HG03159 (cell line): ENCODE data around the gene NUP54.

Experiments
- ATAC-seq: cut with Tn5 transposase; IDR thresholded peaks from one replicate; pipeline ENCODE4 v1.9.1; 2021; ENCODE audit warnings: mild to moderate bottlenecking, moderate library complexity; ENCODE audit not compliant: unreplicated experiment

Gene NUP54, protein sequence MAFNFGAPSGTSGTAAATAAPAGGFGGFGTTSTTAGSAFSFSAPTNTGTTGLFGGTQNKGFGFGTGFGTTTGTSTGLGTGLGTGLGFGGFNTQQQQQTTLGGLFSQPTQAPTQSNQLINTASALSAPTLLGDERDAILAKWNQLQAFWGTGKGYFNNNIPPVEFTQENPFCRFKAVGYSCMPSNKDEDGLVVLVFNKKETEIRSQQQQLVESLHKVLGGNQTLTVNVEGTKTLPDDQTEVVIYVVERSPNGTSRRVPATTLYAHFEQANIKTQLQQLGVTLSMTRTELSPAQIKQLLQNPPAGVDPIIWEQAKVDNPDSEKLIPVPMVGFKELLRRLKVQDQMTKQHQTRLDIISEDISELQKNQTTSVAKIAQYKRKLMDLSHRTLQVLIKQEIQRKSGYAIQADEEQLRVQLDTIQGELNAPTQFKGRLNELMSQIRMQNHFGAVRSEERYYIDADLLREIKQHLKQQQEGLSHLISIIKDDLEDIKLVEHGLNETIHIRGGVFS

GRCh38 chr4:76148142-76148865 is at the start of gene NUP54:
Gene NUP54, minus strand, starts transcription at chr4:76148397. Its CDS starts 23 bp downstream, at chr4:76148374.
- peak; percentile 99 for ATAC-seq

DNA sequence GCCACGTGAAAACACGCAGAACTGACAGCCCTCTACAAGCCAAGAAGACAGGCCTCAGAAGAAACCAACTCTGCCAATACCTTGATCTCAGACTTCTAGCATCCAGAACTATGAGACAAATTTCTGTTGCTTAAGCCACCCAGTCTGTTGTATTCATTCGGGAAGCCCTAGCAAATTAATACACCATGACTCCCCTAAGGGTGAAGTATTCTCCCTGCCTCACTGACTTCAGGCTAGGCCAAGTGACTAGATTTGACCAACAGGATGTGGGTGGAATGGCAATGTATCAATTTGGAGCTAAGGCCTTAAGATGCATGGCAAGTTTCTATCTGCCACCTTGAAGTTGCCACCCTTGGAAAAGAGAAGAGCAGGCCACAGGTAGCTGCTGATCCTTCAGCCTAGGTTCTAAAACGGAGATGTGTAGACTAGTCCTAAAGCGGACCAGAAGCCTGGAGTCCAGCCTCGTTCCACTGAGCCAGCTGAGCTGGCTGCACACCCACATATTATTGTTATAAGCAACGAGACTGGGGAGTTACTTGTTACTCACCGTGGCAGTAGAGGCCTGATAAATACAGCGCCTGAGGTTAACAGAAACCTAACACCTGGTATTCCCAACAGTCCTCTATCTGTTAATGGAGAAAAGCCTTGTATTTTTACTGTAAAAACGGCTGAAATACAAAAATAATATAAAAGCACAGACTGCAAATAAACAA is 49.0 kb upstream of the NUP54 start:
- no peak for ATAC-seq

- ATAC-seq: no peak
Observed at GRCh38 chr4:76196376-76196775, 48.2 kb upstream of the NUP54 start.

- no peak for ATAC-seq
Observed at GRCh38 chr4:76195326-76195725, 47.1 kb upstream of the NUP54 start.

- ATAC-seq: no peak
Observed at GRCh38 chr4:76194325-76194724, 46.1 kb upstream of the NUP54 start.

DNA sequence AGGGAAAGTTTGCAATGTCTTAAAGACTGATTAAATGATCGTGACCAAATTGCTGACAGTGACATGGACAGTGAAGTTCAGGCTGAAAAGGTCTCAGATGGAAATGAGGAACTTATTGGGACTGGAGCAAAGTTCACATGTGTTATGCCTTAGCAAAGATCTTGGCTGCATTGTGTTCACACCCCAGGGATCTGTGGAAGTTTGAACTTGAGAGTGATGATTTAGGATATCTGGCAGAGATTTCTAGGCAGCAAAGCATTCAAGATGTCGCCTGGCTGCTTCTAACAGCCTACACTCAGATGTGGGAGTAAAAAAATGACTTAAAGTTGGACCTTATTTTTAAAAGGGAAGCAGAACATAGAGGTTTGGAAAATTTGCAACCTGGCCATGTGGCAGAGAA is 44.0 kb upstream of the NUP54 start:
- ATAC-seq: no peak

DNA sequence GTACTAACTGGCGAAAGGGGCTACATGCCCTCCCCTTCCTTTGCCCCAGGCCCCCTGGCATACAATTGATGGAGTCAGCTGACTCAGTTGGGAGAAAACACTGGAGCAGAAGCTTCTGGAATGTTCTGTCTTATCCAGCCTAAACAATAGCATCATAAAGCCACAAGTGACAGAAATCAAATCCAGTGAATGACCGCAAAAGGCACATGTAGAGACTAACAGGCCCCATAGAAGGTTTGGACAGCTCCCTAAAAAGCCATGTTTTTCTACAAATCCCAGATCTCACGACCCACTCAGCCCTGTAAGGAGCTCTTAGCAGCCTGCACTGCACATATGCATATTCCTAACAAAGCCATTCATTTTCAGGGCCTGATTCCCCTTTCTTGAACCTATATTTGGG is 40.4 kb upstream of the NUP54 start:
- no peak for ATAC-seq

DNA sequence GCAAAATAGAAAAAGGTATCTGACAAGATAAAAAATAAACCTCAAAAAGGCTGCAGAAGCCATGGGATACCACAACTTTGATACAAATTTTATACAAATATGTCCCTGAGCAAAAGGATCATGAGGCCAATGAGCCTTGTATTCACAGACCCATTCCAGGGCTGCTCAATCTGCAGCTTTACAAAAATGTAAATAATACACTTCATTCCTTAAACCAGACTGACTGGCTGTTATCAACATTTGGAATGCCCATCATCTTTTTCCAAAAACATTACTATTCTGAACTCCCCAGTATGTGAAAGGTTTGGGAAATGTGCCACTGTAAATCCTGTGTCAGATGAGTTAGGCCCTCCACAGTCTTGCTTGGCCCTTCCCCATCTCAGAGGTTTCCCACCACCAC is 40.0 kb upstream of the NUP54 start:
- ATAC-seq: no peak

- no peak for ATAC-seq
Observed at GRCh38 chr4:76187152-76187551, 39.0 kb upstream of the NUP54 start.

- ATAC-seq: no peak
Observed at GRCh38 chr4:76182463-76182862, 34.3 kb upstream of the NUP54 start.

DNA sequence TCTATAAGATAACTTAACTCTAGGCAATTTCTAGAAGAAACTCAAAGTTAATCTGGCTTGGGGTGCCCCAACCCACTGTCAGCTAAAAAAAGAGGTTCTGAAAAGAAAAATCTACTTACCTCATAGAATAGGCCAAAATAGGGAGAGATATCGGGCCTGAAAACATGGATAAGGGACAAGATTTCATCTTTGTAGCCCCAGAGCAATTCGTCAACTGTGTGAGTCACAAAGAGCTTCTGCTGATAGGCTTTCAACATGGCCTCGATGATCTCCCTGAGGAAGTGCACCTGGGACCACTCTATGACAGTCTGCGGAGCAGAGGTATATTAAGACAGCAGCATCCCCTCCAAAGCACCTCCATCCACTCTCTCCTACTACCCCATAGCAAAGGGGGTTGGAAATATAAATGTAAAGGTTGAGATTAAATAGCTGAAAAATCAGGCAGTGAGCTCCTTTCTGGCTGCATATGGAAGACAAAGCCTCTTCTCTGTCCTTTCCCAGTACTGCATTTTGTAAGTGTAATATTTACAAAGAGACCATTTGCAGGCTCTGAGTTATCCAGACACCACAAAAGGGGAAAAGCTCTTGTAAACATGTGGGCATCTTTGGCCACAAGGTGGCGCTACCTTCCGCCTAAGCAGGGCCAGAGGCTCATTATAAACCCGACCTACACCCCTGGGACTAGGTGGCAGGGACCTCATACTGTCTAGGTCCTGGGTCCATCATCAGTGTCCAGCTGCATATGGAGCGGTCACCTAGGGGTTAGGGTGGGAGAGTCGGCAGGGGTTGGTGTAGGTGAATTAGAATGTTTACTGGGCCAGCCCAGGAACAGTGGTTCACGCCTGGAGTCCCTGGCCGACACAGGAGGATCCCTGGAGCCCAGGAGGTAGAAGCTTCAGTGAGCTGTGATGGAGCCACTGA is 31.5 kb upstream of the NUP54 start:
- ATAC-seq: peak; percentile 87

DNA sequence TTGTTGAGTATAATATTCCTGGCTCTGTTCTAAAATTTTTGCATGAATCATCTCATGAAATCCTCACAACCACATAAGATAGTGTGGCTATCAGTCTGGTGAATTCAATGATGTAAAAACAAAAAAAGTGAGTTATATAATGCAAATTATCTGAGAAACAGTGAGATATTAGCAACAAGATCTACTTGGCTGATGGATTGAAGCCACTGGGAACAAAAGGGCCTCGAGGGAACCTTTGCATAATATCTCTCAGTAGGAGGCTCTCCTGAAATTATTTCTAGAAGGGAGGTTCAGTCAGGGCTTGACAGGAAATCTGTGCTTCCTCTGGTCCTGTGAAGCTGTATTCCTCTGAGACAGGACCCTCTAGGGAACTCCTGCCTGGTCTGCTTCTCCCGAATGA is 30.1 kb upstream of the NUP54 start:
- ATAC-seq: no peak

DNA sequence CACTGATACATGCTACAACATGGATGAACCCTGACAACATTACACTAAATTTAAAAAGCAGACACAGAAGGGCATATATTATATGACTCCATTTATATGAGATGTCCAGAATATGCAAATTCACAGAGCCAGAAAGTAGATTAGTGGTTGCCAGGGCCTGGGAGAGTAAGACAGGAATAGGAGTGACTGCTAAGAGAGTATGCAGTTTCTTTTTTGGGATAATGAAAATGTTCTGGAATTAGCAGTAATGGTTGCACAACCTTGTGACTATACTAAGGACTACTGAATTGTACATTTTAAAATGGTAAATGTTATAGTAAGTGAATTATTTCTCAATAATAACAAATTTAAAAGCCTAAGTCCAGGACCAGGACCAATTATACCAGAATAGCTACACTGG is 29.5 kb upstream of the NUP54 start:
- ATAC-seq: no peak

GRCh38 chr4:76175336-76175735 is 27.1 kb upstream of the NUP54 start:
- no peak for ATAC-seq

DNA sequence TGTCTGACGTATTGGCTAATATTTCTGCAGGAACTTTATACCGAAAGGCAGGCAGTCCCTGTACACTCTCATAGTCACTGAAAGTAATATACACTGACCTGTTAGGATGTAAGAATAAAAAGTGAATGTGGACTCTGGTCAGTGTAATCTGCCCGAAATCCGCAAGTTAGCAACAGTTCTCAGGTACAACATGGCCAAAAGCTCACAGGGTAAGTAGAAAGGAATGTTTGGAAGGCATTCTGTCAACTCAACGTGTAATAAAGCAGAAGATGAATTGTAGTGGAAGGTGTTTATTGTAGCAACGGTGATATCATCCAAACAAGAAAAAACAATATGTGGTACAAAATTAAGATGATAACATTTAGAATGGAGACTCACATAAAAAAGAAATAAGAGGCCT is 26.0 kb upstream of the NUP54 start:
- ATAC-seq: no peak

GRCh38 chr4:76168688-76169087 is 20.5 kb upstream of the NUP54 start:
- no peak for ATAC-seq

GRCh38 chr4:76166480-76166879 is 18.3 kb upstream of the NUP54 start:
- ATAC-seq: no peak

DNA sequence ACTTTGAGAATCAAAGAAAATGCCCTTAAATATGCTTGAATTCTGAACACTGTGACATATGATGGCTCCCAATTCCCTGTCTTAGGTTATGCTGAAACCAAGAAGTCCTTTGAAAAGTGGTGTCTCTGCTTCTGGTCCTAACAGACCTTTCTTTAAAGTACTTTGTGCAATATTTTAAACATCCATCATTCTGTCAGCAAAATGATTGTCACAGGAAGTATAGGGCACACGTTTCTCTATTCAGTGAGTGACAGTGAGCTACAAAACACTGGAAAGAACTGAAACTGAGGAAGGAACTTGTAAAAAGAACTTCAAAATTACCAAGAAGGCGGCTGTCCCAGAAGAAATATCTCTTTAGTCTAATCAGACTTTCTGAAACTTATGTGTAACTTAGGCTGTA is 12.2 kb upstream of the NUP54 start:
- no peak for ATAC-seq

DNA sequence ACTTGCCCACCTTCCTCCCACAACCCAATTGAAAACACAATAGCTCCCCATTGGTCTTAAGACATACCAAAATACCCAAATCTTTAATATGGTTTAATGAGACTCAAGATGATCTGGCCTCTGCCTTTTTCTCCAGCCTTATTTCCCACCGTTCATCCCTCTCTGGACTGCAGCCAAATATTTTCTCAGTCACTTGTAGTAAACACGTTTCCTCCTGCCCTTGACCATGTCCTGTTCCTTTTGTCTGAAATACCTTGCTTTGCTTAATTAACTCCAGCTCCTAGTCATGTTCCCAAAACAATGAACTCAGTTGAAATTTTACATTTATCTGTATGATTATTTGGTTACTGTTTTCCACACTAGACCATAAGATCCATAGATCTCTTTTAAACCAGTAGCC is 8.4 kb upstream of the NUP54 start:
- no peak for ATAC-seq

DNA sequence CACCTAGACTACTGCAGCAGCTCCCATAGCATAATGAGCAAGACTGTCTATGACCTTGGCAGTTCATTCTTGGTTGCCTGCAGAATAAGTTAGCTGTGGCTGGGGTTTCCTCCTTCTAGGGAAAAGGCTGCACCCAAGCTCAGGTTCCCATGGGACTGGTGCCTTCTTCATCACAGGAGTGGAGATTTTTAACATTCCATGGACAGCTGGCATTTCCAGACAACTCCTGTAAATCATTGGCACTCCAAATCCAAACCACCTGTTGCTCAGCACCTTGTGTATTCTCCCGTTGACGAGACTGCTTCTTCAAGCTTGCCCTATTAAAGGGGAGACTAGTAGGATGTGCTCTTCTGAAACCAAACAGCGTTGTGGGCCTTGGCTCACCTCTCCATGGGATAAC is 7.8 kb upstream of the NUP54 start:
- ATAC-seq: no peak

GRCh38 chr4:76153356-76153755 is 5.2 kb upstream of the NUP54 start:
- ATAC-seq: no peak
